GM04503 (cell line): ENCODE data around the gene CHN2.
"Not testable (repeated sequence)": the region's sequence is repeated elsewhere in the genome, so short reads cannot be mapped to it uniquely, and the experiment has no call there.

Experiments
- DNase-seq: peaks from one replicate; pipeline ENCODE4 v3.0.0-alpha.2; 2012; ENCODE audit warnings: low read depth

Gene CHN2

DNA sequence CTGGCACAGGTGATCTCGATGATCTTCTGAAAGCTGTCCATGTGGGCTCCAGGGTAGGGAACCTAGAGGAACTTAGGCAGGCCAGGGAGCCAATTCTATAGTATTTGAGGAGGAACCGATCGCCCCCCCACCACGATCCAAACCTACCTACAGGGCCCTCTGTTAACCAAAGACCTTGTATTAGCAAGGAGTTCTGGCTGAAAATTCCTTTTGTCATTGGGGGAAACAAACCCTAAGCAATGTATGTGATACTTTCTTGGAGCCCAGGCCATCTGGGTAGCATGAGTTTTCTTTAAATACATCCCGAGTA, 62.1 kb downstream of the CHN2 start:
- no peak for DNase-seq

DNA sequence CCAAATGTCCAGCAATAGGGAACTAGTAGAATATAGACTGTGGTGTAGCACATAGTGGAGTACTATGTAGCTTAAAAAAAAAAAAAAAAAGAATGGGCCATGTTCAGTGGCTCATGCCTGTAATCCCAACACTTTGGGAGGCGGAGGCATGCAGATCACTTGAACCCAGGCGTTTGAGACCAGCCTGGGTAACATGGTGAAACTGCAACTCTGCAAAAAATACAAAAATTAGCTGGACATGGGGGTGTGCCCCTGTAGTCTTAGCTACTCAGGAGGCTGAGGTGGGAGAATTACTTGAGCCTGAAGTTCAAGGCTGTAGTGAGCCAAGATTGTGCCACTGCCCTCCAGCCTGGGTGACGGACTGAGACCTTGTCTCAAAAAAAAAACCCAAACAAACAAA, 64.4 kb downstream of the CHN2 start:
- no peak for DNase-seq

DNA sequence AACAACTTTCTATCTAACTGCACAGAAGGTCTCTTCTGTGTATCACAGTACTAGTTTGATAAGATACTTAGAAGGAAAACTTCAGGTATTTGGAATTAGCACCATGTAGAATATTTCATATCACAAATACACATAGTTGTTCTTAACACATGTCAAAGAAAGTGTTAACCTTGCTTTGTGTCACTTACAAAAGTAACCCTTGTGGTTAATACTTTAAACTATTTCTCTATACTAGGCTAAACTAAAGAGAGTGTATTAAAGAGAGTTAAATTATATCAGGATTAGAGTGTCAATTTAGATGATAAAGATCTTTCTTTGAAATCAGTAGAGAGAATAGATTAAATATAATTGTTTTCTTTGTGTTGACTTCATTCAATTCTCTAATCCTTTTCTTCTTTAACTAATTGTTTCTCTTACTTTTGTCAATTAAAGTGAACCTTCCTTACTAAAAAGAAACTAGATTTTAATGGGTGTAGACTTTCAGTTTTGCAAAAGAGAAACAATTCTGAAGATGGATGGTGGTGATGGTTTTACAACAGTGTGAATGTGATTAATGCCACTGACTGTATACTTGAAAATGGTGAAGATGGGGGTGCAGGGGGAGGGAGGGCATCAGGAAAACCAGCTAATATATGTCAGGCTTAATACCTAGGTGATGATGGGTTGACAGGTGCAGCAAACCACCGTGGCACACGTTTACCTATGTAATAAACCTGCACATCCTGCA, 67.8 kb downstream of the CHN2 start:
- no peak for DNase-seq

DNA sequence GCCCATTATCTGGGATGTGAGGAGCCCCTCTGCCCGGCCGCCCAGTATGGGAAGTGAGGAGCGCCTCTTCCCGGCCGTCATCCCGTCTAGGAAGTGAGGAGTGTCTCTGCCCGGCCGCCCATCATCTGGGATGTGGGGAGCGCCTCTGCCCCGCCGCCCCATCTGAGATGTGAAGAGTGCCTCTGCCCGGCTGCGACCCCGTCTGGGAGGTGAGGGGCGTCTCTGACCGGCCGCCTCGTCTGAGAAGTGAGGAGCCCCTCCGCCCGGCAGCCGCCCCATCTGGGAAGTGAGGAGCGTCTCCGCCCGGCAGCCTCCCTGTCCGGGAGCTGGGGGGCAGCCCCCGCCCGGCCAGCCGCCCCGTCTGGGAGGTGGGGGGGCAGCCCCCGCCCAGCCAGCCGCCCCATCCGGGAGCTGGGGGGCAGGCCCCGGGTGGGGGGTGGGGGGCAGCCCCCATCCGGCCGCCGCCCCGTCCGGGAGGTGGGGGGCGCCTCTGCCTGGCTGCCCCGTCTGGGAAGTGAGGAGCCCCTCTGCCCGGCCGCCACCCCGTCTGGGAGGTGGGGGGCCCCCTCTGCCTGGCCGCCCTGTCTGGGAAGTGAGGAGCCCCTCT, 69.1 kb downstream of the CHN2 start:
- DNase-seq = not testable (repeated sequence)

DNA sequence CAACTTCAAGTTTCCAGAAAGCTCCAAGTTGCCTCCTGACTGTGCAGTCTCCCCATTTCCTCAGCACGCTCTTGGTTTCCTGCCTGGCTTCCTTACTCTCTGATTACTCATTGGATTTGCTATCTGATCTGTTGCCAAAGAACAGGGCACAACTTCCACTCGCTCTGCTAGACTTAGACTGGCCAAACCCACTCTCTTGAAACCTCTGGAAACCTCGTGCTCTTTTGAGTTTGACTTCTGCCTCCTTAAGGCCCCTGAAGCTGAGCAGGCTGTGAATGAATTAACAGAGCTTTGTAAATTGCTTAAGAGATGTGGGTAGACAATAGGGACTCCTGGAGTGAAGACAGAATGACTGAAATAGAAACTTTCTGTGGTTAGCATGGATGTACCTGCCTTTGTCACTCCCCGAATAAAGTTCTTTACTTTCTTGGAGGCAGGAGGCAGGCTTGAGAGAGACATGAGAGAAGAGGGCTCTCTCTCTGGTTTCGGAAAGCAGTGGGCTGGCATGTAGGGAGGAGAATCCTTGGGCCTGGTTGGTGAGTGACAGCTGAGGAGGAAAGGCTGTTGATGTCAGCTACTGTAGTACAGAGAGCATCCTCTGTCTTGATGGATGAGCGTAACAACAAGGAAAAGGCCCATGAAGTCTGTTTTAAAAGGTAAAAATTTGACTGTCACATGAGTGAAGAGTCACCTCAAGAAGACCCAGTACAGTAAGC, 70.8 kb downstream of the CHN2 start:
- DNase-seq = no peak

DNA sequence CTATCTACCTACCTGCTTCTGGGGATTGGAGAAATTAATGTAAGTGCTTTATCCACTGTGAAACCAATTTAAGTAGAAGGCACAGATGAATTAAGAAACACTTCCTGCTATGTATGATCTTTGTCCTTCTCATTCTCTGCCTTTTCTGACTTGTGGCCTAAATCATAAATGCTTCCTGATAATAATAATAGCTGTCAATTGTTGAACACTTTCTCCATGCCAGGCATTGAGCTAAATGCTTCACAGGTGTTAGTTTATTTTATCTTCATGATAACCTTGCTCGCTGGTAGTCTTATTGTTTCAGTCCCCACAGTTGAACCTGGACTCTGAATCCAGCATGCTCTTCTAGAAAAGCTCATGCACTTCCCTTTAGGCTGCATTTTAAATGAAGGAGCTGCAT, 75.4 kb downstream of the CHN2 start:
- DNase-seq = no peak

DNA sequence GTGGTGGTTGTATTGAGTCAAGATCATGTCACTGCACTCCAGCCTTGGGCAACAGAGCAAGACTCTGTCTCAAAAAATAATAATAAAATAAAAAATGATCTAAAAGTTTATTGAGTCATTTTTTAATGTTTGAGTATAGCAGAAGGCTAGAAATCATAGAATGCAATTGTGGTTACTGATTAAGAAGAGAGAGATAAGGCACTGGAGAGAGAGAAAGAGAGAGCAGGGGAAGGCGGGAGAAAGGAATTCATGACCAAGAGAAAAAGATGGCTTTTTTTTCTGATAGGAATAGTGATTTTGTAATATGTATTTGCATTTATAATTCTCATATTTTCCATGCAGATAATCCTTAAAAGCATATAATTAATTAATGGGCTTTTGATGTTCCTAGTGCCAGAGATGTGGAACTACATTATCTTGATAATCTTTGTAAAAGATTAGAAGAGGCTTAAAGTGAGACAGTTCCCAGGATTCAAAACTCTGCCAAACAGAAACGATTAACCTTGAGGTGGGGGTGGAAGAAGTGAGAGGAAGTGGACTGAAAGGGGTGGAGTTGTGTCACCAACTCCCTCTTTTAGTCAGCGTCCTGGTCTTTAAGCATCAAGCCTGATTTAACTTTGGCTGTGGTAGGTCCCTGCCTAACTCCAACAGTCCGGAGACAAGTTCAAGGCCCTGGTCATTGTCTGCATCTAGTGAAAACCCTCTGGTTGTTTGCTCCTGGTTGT, 76.2 kb downstream of the CHN2 start:
- no peak for DNase-seq

DNA sequence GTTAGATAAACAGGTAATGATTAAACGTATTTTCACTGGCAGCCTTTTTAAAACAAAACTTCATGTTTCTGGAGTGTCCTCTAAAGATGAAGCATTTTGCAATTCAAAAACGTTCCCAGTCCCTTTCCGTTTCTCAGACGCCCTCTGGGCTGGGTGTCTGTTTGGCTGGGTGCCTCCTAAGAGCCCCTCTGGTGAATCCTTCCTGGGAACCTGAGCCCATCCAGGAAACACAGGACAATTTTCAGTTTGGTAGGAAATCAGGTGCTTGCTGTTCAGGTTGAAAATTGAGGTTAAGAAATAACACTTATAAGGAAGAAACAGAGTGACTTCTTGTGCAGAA, 76.7 kb downstream of the CHN2 start:
- DNase-seq = no peak

DNA sequence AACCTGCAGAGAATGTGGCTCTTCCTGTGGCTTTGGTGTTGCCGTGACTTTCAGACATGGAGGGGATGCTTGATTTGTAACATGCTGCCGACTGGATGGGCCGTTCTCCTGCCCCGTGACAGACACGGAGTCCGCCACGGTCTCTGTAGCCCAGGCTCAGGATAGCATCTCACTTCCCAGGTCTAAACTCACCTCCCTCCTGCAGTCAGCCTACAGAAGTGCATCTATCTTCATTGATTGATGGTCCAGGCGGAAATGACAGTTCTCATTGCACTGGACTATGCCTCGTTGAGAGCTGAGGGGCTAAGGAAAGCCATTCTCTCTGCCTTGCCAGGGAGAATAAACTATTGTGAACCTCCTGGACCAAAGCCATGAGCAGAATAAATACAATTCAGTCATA, 77.5 kb downstream of the CHN2 start:
- no peak for DNase-seq

DNA sequence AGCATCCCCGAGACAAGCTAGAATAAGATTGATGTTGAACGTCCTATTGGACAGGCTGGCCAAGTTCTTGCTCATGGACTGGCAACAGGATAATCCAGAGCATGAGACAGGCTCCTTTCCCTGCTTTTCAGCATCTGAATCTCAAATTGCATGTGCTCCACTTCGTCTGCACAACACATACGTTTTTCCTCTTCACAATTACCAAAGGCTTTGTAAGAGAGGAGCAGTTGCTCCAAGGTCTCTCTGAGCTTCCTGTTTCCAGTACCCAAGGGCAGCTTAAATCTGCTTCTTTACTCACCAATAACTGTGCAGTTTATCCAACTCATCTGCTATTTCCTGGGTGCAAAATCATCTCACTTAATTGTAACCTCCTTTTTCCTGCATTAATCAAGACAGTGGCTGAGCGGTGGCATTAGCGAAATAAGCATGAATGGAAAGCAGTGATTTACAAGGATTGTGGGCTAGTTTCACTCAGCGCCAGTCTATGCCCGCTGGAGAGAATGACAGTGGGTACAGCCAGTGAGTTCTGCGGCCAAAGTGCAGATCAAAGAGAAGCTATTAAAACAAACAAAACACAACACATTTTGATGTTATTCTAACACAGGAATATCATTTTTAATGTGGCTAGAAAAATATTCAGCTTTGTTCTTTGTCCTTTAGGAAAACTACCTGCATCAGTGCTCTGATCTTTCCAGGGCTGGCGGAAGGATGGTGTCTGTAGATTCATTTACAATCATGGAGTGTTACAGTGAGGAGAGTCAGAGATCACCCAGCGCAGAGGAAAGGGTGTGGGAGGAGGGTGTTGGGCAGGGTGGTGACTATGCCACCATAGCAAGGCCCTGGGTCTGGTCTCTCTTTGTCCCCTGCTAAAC, 79.8 kb downstream of the CHN2 start:
- no peak for DNase-seq

DNA sequence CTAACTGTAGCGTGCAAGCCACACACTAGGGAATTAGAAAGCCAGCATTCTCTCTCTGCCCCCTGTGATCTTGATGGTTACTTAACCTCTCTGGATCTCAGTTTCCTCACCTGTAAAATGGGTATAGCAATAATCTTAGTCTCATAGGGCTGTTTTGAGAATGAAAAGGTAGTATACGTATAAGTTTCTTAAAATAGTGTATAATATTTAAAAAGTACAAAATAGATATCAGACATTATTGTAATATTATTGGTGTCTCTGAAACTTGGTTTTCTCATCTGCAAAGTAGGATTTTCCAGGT, 80.4 kb downstream of the CHN2 start:
- DNase-seq = no peak

DNA sequence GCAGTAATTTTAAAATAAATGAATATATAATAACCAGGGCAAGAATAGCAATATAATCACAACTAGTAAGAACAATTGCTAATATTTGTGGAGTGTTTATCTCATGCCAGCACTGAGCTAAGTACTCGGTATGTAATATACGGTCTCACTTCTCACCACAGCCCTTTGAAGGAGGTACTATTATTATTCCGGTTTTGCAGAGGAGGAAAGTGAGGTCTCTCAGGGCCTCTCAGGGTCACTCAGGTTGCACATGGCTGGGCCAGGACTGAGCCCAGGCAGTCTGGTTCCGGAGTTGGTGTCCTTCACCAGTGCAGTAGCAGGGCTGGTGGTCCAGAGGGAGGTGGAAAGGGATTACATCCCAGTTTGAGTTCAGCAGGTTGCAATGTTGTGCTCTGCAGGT, 80.9 kb downstream of the CHN2 start:
- DNase-seq = no peak

DNA sequence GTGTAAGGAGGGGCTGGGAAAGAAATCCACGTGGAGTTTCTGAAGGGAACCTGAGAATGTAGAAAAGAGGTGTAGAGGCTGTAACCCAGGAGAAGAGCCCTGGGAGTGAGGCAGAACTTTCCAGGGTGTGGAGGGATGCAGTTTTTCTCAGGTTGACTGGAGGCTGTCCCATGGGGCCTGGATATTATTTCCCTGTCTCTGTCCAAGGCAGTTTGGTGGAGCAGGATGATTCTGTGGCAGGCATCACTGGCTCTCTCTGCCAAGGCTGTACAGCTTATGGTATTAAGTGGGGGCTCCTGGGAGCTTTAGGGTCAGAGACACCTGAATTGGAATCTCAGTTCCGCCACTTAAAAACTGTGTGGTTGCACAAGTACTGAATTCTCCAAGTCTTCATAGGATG, 81.6 kb downstream of the CHN2 start:
- DNase-seq = no peak

DNA sequence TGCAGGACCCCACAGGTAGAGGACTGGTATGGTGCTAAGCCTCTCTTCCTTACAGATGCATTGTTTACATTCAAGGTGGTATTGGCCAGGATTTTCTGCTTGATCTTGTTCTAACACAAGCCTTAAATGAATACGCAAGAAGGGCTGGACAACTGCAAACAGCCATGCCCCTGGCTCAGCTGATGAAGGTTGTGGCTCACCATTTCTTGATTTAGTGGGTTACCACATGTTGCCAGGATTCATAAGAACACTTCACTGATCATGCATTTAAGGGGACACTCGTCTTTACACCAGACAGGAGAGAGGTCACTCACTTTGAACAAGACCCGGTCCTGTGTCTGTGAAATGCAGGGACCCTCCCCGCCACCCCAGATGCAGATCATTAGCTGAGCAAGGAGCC, 82.2 kb downstream of the CHN2 start:
- no peak for DNase-seq

DNA sequence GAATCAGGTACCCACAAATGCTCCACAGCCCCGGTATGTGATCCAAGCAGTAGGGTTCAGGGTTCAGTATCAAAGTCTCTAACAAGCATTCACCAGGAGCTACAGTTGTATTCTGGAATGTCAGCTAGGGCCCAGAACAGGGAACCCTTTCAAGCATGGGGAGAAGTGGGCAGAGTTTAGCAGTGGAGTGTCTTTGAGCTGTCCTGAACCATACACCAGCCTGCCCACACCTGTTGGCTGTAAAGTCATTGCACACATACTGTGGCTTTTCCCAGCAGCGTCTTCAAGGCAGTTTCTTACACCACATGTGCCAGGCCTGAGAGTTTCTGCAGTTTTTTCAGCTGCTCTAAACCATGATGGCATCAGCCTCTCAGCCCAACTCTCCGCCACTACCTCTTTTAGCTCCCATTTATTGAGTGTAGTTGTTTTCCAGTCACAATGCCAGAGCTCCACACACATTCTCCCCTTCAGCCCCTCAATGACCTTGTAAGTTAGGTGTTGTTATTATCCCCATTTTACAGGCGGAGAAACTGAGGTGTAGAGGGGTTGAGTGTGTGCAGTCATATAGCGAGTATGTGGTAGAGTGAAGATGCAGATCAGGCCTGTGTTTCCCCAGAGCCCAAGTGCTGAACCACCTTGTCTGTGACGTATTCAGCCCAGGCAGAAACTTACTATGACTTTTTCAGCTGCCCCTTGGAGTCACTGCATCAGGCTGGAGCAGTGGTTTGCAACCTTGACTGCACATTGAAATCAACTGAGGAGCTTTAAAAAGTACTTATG, 83.1 kb downstream of the CHN2 start:
- no peak for DNase-seq

DNA sequence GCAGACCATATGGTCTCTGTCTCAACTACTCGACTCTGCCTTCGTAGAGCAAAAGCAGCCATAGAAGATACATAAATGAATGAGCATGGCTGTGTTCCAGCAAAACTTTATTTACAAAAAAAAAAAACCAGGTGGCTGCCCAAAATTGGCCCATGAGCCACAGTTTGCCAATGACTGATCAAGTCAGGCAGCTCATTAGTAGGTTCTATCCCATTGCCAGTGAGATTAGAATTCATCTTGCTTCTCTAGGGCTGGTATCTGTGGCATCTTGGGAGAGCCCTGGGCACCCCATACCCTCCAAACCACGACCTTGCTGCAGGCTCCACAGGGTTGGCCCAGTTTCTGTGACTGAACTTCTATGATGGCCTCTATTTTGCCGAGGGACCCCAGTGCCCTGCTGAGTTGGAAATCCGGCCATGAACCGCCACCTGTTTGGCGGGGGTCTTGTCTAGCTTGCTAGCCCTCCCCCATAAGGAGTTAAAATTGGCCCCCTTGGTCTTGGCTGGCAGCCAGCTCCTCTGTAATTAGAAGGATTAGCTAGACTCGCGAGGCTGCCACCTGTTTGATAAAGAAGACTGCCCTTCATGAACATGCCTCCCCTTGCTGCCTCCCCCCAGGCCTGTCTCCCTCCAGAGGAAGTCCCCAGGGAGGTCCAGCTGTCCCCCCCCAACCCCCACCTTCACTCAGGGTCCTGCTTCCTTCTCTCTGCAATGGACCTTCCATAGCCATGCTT, 83.9 kb downstream of the CHN2 start:
- no peak for DNase-seq

DNA sequence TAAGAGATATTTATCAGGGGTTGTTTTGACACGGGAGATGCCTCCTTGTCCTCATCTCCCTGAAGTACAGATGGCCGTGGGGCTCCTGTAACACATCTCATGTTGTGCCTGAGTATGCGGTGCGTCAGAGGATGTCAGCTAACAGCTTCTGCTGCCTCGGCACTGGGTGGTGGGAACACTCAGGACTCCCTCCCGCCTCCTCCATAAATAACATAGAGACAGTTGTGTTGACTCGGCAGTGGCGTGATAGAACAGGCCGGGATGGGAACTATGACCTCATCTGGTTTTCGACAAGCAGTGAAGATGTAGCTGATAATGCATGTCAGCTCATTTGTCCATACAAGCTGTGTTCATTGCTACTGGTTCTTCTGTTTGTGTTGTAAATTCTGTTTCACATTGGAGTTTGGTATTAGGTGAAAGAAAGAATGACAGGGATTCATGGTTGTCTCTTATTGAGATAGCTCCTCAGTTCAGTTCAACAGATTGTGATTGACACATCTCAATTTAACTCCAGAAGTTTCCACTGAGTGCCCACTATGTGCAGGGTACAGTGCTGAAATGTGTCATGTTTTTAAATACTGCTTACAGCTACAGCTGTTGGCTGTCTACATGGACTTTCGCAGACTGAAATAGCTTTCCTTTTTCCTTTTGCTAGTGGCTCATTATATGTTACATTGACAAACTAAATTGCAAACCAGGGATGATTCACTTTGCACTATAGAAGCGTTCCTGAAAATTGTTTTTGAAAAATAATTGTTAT, 87.4 kb downstream of the CHN2 start:
- no peak for DNase-seq

DNA sequence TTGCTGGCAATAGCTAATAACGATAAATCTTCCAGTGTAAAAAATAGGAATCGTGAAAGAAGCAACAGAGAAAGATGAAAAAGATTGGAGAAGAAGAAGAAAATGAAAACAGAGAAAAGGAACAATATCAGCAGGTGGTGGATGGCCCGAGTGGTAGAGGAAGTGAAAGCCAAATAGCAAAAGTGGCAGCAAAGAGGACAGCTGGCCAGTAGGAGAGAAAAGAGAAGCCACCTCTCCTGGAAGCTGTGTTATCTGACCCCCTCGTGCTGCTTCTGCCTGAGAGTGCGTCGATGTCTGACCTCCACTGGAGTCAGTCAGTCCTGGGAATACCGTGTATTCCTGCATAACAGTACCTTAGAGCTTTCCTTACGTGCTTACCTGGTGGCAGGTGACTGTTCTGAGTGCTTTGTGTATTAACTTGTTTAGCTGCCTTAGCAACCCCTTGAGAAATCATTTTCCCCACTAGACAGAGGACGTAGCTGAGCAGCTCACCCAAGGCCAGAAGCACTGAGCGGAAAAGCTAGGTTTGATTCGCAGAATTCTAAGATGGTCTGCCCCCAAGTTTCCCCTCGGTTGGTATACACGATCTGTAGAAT, 88.3 kb downstream of the CHN2 start:
- no peak for DNase-seq

DNA sequence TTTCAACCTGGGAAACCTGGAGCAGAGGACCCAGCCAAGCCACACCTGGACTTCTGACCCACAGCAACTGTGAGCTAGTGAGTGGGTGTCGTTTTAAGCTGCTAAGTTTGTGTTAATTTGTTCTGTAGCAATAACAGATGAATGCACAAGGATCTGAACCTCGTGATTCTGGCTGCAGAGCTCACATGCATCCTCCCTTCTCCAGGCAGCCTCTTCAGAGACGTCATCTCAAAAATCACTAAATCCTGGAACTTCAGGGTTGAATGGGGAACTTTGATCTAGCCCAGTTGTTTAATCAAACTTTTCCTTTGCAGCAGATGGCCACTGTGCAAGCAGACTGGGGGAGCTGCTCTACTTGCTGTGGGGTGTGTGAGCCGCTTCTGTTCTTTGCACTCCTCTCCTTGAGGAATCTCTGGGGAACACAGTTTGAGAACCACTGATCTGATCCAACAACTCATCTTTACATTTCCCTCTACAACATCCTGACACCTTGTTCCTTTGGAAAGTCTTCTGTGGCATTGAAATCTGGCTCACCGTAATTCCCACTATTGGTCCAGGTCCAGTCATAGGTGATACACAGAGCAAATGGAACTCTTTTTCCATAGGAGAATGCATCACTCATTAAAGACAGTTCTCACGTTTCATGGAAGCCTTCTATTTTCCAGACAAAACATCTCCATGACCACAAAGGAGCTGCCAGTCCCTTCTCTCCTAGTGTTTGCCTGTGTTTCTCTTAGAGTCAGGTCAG, 90.3 kb downstream of the CHN2 start:
- DNase-seq = no peak
